DND-41 (cell line): ENCODE results near the gene DSCAM.

Experiments
- ATAC-seq: fragments of 200-7000 bp; cut with Tn5 transposase; 3 replicates; pipeline ENCODE4 v1.9.1; 2021; ENCODE audit warnings: low read depth; ENCODE audit not compliant: insufficient read depth
- DNase-seq: peaks from one replicate; pipeline ENCODE4 v3.0.0-alpha.2; 2020
- H2AFZ ChIP-seq: 2 replicates; pipeline ENCODE4 v1.6.0; 2012; ENCODE audit warnings: low read depth, low read length
- H3K27ac ChIP-seq: 2 replicates; pipeline ENCODE4 v1.5.1; 2012; ENCODE audit warnings: low read length, inconsistent platforms
- H3K27me3 ChIP-seq: fragments of 200-600 bp; sonication (generic); 2 replicates; pipeline ENCODE4 v1.6.0; 2012; ENCODE audit warnings: low read length, mild to moderate bottlenecking, inconsistent platforms; ENCODE audit not compliant: insufficient read depth, poor library complexity
- H3K36me3 ChIP-seq: 2 replicates; pipeline ENCODE4 v1.5.1; 2012; ENCODE audit warnings: low read length, inconsistent platforms; ENCODE audit not compliant: insufficient read depth
- H3K4me1 ChIP-seq: 2 replicates; pipeline ENCODE4 v1.5.1; 2012; ENCODE audit warnings: mild to moderate bottlenecking, low read length; ENCODE audit not compliant: insufficient read depth
- H3K4me2 ChIP-seq: 2 replicates; pipeline ENCODE4 v1.6.0; 2012; ENCODE audit warnings: mild to moderate bottlenecking, moderate library complexity, low read length, inconsistent platforms; ENCODE audit not compliant: insufficient read depth
- H3K4me3 ChIP-seq, 2 experiments: fragments of 200-600 bp in 1 of 2; shearing (Covaris generic) in 1 of 2; 2 replicates each; pipeline ENCODE4 v1.5.1; 2012 to 2016; ENCODE audit warnings: inconsistent platforms in 2 of 2, low read length in 2 of 2, mild to moderate bottlenecking in 2 of 2, low read depth in 1 of 2, moderate library complexity in 1 of 2
- H3K79me2 ChIP-seq: 2 replicates; pipeline ENCODE4 v1.6.0; 2012; ENCODE audit warnings: low read length, inconsistent platforms; ENCODE audit not compliant: insufficient read depth
- H3K9ac ChIP-seq: 2 replicates; pipeline ENCODE4 v1.6.0; 2012; ENCODE audit warnings: low read depth, mild to moderate bottlenecking, inconsistent platforms, low read length, moderate library complexity
- H3K9me3 ChIP-seq: 2 replicates; pipeline ENCODE4 v1.5.1; 2012; ENCODE audit warnings: low read length, moderate library complexity, mild to moderate bottlenecking, inconsistent platforms; ENCODE audit not compliant: insufficient read depth, severe bottlenecking
- H4K20me1 ChIP-seq: 2 replicates; pipeline ENCODE4 v1.6.0; 2012; ENCODE audit warnings: low read length; ENCODE audit not compliant: insufficient read depth
- EZH2 ChIP-seq: IDR thresholded peaks from 3 replicates; pipeline ENCODE4 v1.6.1; 2012; ENCODE audit warnings: borderline replicate concordance, low read depth, mild to moderate bottlenecking, moderate library complexity, low read length, inconsistent platforms; ENCODE audit not compliant: severe bottlenecking
- TF ChIP-seq, protein P1 (sequence below): IDR thresholded peaks from 2 replicates; pipeline ENCODE4 v1.5.1; 2012; ENCODE audit warnings: borderline replicate concordance, low read length, moderate library complexity, mild to moderate bottlenecking; ENCODE audit not compliant: poor library complexity, severe bottlenecking; ENCODE audit errors: extremely low read depth

DSCAM gene

DNA sequence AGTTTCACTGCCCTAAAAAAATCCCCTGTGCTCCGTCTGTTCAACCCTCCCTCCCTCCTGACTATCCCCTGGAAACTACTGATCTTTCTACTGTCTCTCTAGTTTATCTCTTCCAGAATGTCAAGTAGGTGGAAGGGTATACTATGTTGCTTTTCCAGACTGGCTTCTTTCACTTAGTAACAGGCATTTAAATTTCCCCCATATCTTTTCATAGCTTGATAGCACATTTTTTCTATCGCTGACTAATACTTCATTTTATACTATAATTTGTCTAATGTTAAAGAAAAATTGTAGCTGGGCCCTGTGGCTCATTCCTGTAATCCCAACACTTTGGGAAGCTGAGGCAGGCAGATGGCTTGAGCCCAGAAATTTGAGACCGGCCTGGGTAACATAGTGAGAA lies 142.8 kb downstream of the DSCAM start:
- H3K9me3 ChIP-seq = no peaks in the 10 kb centered on the region
- H3K4me2 ChIP-seq = no peak overlapping the region
- no peak for ATAC-seq
- H3K27me3 ChIP-seq = peaks cover 8% of the 10 kb centered on the region
- H3K4me3 ChIP-seq = no peak overlapping the region
- no peaks in the 10 kb centered on the region for H3K79me2 ChIP-seq
- no peak for DNase-seq
- H3K27ac ChIP-seq = no peak overlapping the region
- H4K20me1 ChIP-seq = no peaks in the 10 kb centered on the region
- no peaks in the 10 kb centered on the region for H3K36me3 ChIP-seq
- TF ChIP-seq EZH2 = no peak
- no peak overlapping the region for H2AFZ ChIP-seq
- no peaks in the 10 kb centered on the region for H3K4me1 ChIP-seq
- no peak overlapping the region for H3K9ac ChIP-seq

DNA sequence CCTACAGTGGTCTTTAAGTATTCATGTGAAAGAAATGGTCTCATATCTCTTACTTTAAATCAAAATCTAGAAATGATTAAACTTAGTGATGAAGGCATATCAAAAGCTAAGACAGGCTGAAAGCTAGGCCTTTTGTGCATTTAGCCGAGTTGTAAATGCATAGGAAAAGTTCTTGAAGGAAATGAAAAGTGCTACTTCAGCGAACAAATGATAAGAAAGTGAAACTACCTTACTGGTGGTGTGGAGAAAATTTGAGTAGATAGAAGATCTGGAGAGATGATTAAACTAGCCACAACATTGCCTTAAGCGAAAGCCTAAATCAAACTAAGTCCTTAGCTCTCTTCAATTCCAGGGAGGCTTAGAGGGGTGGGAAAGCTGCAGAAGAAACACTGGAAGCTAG lies 147.6 kb downstream of the DSCAM start:
- Histone ChIP-seq H3K79me2 (no peaks in the 10 kb centered on the region), H3K9ac (no peak overlapping the region), H3K9me3 (no peaks in the 10 kb centered on the region), H3K27me3 (peaks cover 9% of the 10 kb centered on the region), H4K20me1 (no peaks in the 10 kb centered on the region), H3K27ac (no peak overlapping the region), H3K4me3 (no peak overlapping the region), H3K4me1 (no peaks in the 10 kb centered on the region), H3K4me2 (no peak overlapping the region), H3K36me3 (no peaks in the 10 kb centered on the region), H2AFZ (no peak overlapping the region)
- no peak for ATAC-seq
- TF ChIP-seq EZH2 = no peak
- TF ChIP-seq, protein P1, sequence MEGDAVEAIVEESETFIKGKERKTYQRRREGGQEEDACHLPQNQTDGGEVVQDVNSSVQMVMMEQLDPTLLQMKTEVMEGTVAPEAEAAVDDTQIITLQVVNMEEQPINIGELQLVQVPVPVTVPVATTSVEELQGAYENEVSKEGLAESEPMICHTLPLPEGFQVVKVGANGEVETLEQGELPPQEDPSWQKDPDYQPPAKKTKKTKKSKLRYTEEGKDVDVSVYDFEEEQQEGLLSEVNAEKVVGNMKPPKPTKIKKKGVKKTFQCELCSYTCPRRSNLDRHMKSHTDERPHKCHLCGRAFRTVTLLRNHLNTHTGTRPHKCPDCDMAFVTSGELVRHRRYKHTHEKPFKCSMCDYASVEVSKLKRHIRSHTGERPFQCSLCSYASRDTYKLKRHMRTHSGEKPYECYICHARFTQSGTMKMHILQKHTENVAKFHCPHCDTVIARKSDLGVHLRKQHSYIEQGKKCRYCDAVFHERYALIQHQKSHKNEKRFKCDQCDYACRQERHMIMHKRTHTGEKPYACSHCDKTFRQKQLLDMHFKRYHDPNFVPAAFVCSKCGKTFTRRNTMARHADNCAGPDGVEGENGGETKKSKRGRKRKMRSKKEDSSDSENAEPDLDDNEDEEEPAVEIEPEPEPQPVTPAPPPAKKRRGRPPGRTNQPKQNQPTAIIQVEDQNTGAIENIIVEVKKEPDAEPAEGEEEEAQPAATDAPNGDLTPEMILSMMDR = no peak
- no peak for DNase-seq

GRCh38 chr21:40696246-40696645 lies 150.7 kb downstream of the DSCAM start:
- H3K4me3 ChIP-seq = no peak overlapping the region
- H3K9ac ChIP-seq = no peak overlapping the region
- H3K9me3 ChIP-seq = no peaks in the 10 kb centered on the region
- no peak overlapping the region for H3K27ac ChIP-seq
- DNase-seq = no peak
- H3K36me3 ChIP-seq = no peaks in the 10 kb centered on the region
- peaks cover 15% of the 10 kb centered on the region for H3K27me3 ChIP-seq
- H3K4me1 ChIP-seq = no peaks in the 10 kb centered on the region
- H4K20me1 ChIP-seq = no peaks in the 10 kb centered on the region
- TF ChIP-seq EZH2 = no peak
- ATAC-seq = no peak
- H3K79me2 ChIP-seq = no peaks in the 10 kb centered on the region
- no peak overlapping the region for H3K4me2 ChIP-seq
- H2AFZ ChIP-seq = no peak overlapping the region

- no peak overlapping the region for H3K4me3 ChIP-seq
- no peak overlapping the region for H3K9ac ChIP-seq
- no peak for ATAC-seq
- no peaks in the 10 kb centered on the region for H3K4me1 ChIP-seq
- H3K9me3 ChIP-seq = no peaks in the 10 kb centered on the region
- H3K27me3 ChIP-seq = peaks cover 28% of the 10 kb centered on the region
- H3K4me2 ChIP-seq = no peak overlapping the region
- DNase-seq = no peak
- H3K79me2 ChIP-seq = no peaks in the 10 kb centered on the region
- no peak overlapping the region for H2AFZ ChIP-seq
- H4K20me1 ChIP-seq = no peaks in the 10 kb centered on the region
- H3K36me3 ChIP-seq = no peaks in the 10 kb centered on the region
- no peak for TF ChIP-seq EZH2
- TF ChIP-seq, protein P1 = no peak
- H3K27ac ChIP-seq = no peak overlapping the region
These were observed 157.1 kb downstream of the DSCAM start for GRCh38 chr21:40689840-40690360.
